Upper lobe of left lung (tissue), 4 donors: ENCODE data around the gene CEP72.

Source experiments
- CTCF ChIP-seq, 6 experiments: fragments of 450-650 bp in 4 of 6; fragments of 200-600 bp in 2 of 6; sonication (generic) in 2 of 6; IDR thresholded peaks; one replicate each; pipeline ENCODE4 v1.5.1; 2016 to 2019; ENCODE audit warnings: antibody characterized with exemption in 6 of 6
- EP300 ChIP-seq, 4 donors: sonication (generic); formaldehyde crosslinking; IDR thresholded peaks; one replicate each; pipeline ENCODE4 v1.5.1; 2017; ENCODE audit warnings: antibody characterized with exemption in 4 of 4, control low read depth in 2 of 4
- POLR2A ChIP-seq, 4 donors: fragments of 450-650 bp; IDR thresholded peaks; one replicate each; pipeline ENCODE4 v1.5.1; 2016 to 2017; ENCODE audit warnings: antibody characterized with exemption in 4 of 4, mild to moderate bottlenecking in 2 of 4

- TF ChIP-seq EP300 (IDR thresholded peaks at IDR 0.05) (no peak), POLR2A (IDR thresholded peaks at IDR 0.05) (no peak), CTCF (IDR thresholded peaks at IDR 0.05) (no peak)
These were observed 38.2 kb upstream of the CEP72 start for GRCh38 chr5:573976-574375.
